GM19395 (cell line): ENCODE data around the gene SLF2.

Source experiments
- ATAC-seq: cut with Tn5 transposase; IDR thresholded peaks from one replicate; pipeline ENCODE4 v1.9.1; 2021; ENCODE audit warnings: mild to moderate bottlenecking, moderate library complexity; ENCODE audit not compliant: unreplicated experiment

The SLF2 gene

GRCh38 chr10:101012525-101013364, 100.0 kb downstream of the SLF2 start:
- no peak for ATAC-seq

GRCh38 chr10:101013365-101013825, 100.6 kb downstream of the SLF2 start:
- no peak for ATAC-seq

GRCh38 chr10:101014230-101014884, 101.6 kb downstream of the SLF2 start:
- ATAC-seq, result no peak
